ENCODE measurements around the gene SMAD2.

GRCh38 chr18:47793609-47794008 lies 136.8 kb downstream of the SMAD2 start:
- TF ChIP-seq CTCF (IDR thresholded peaks at IDR 0.05): no peak
- no peak for TF ChIP-seq POLR2A (IDR thresholded peaks at IDR 0.05)

All from adrenal gland (tissue), 5 donors.